T-helper 1 cell treated with Interleukin-12 subunit alpha and Interleukin-12 subunit beta and Interleukin-4 antibody, amounts not matched to agents 30 μg/mL and 1 μg/mL, for 36 hours (primary cell): Measurements from ENCODE around the gene ENTREP3.
A peak's percentile ranks its signal among the peaks of the same experiment; 100 is the strongest.
"Not testable (repeated sequence)": the region's sequence is repeated elsewhere in the genome, so short reads cannot be mapped to it uniquely, and the experiment has no call there.

Experiments
- H3K27ac Mint-ChIP-seq: one replicate; pipeline ENCODE4 v1.8.0; 2021; ENCODE audit warnings: mild to moderate bottlenecking, mixed read lengths
- H3K27me3 Mint-ChIP-seq: one replicate; pipeline ENCODE4 v1.8.0; 2021; ENCODE audit warnings: low read depth, mixed read lengths
- H3K36me3 Mint-ChIP-seq: one replicate; pipeline ENCODE4 v1.8.0; 2021; ENCODE audit warnings: low read depth, mixed read lengths
- H3K4me1 Mint-ChIP-seq: one replicate; pipeline ENCODE4 v1.8.0; 2021; ENCODE audit warnings: low read depth, mixed read lengths
- H3K4me3 Mint-ChIP-seq: one replicate; pipeline ENCODE4 v1.8.0; 2021; ENCODE audit warnings: mild to moderate bottlenecking, moderate library complexity, mixed read lengths
- H3K9me3 Mint-ChIP-seq: one replicate; pipeline ENCODE4 v1.8.0; 2021; ENCODE audit warnings: mixed read lengths

ENTREP3 gene

GRCh38 chr1:155255243-155256007, at the start of gene ENTREP3:
TSS of gene ENTREP3 (minus strand) at chr1:155255483. CDS start at chr1:155254877, 606 bp downstream.
- Mint-ChIP-seq H3K4me1 (peaks cover 40% of the 10 kb centered on the region), H3K27me3 (no peaks in the 10 kb centered on the region), H3K27ac (peak within 1 kb of the TSS; percentile 73), H3K36me3 (peaks cover 23% of the 10 kb centered on the region), H3K4me3 (peak within 1 kb of the TSS; percentile 80), H3K9me3 (no peaks in the 10 kb centered on the region)

- no peak overlapping the region for H3K27ac Mint-ChIP-seq
- no peaks in the 10 kb centered on the region for H3K9me3 Mint-ChIP-seq
- H3K4me1 Mint-ChIP-seq = peaks cover 11% of the 10 kb centered on the region
- no peak overlapping the region for H3K4me3 Mint-ChIP-seq
- H3K36me3 Mint-ChIP-seq = peaks cover 6% of the 10 kb centered on the region
- no peaks in the 10 kb centered on the region for H3K27me3 Mint-ChIP-seq
These were observed 49.3 kb upstream of the ENTREP3 start for GRCh38 chr1:155304558-155305063.

GRCh38 chr1:155301342-155301841, 46.1 kb upstream of the ENTREP3 start, which contains the start of gene PKLR:
TSS of gene PKLR (minus strand) at chr1:155301438. CDS start at chr1:155301395, 43 bp downstream.
- Mint-ChIP-seq H3K9me3 (no peaks in the 10 kb centered on the region), H3K36me3 (peaks cover 6% of the 10 kb centered on the region), H3K4me1 (peaks cover 8% of the 10 kb centered on the region), H3K27ac (no peak within 1 kb of the TSS), H3K27me3 (peaks cover 20% of the 10 kb centered on the region), H3K4me3 (no peak within 1 kb of the TSS)

GRCh38 chr1:155300553-155301329, 45.5 kb upstream of the ENTREP3 start:
- Mint-ChIP-seq H3K9me3 (no peaks in the 10 kb centered on the region), H3K36me3 (peaks cover 7% of the 10 kb centered on the region), H3K27me3 (peaks cover 27% of the 10 kb centered on the region)

GRCh38 chr1:155300024-155300423, 44.7 kb upstream of the ENTREP3 start:
- H3K9me3 Mint-ChIP-seq = no peaks in the 10 kb centered on the region
- no peak overlapping the region for H3K4me3 Mint-ChIP-seq
- H3K27me3 Mint-ChIP-seq = peaks cover 30% of the 10 kb centered on the region
- H3K4me1 Mint-ChIP-seq = peaks cover 5% of the 10 kb centered on the region
- peaks cover 8% of the 10 kb centered on the region for H3K36me3 Mint-ChIP-seq
- H3K27ac Mint-ChIP-seq = no peak overlapping the region

More at GRCh38 chr1:155300553-155301329, 45.5 kb upstream of the ENTREP3 start:
- peaks cover 5% of the 10 kb centered on the region for H3K4me1 Mint-ChIP-seq
- H3K4me3 Mint-ChIP-seq = no peak overlapping the region
- H3K27ac Mint-ChIP-seq = no peak overlapping the region

GRCh38 chr1:155297384-155297783, 42.1 kb upstream of the ENTREP3 start:
- H3K4me3 Mint-ChIP-seq = no peak overlapping the region
- no peak overlapping the region for H3K27ac Mint-ChIP-seq
- no peaks in the 10 kb centered on the region for H3K9me3 Mint-ChIP-seq
- peaks cover 8% of the 10 kb centered on the region for H3K36me3 Mint-ChIP-seq
- H3K4me1 Mint-ChIP-seq = peaks cover 9% of the 10 kb centered on the region
- H3K27me3 Mint-ChIP-seq = peaks cover 51% of the 10 kb centered on the region

- Mint-ChIP-seq H3K4me1 (peaks cover 9% of the 10 kb centered on the region), H3K9me3 (no peaks in the 10 kb centered on the region), H3K4me3 (no peak overlapping the region), H3K36me3 (peaks cover 8% of the 10 kb centered on the region), H3K27me3 (peaks cover 55% of the 10 kb centered on the region), H3K27ac (no peak overlapping the region)
These were observed 41.4 kb upstream of the ENTREP3 start for GRCh38 chr1:155296661-155297060.

- Mint-ChIP-seq H3K4me3 (no peak overlapping the region), H3K9me3 (no peaks in the 10 kb centered on the region), H3K36me3 (peaks cover 8% of the 10 kb centered on the region), H3K4me1 (peaks cover 9% of the 10 kb centered on the region), H3K27ac (no peak overlapping the region), H3K27me3 (peaks cover 59% of the 10 kb centered on the region)
These were observed 40.6 kb upstream of the ENTREP3 start for GRCh38 chr1:155295942-155296267.

- Mint-ChIP-seq H3K36me3 (peaks cover 8% of the 10 kb centered on the region), H3K9me3 (no peaks in the 10 kb centered on the region), H3K27ac (no peak overlapping the region), H3K4me3 (no peak overlapping the region), H3K4me1 (peaks cover 9% of the 10 kb centered on the region), H3K27me3 (peaks cover 59% of the 10 kb centered on the region)
These were observed 40.1 kb upstream of the ENTREP3 start for GRCh38 chr1:155295183-155295941.

- no peaks in the 10 kb centered on the region for H3K9me3 Mint-ChIP-seq
- peaks cover 8% of the 10 kb centered on the region for H3K36me3 Mint-ChIP-seq
- peaks cover 9% of the 10 kb centered on the region for H3K4me1 Mint-ChIP-seq
- H3K27ac Mint-ChIP-seq = no peak overlapping the region
- peak overlapping the region; percentile 42 for H3K4me3 Mint-ChIP-seq
- H3K27me3 Mint-ChIP-seq = peaks cover 63% of the 10 kb centered on the region
These were observed 39.4 kb upstream of the ENTREP3 start for GRCh38 chr1:155294520-155295182.

GRCh38 chr1:155293086-155293749, 37.9 kb upstream of the ENTREP3 start:
- H3K4me3 Mint-ChIP-seq = no peak overlapping the region
- peaks cover 60% of the 10 kb centered on the region for H3K27me3 Mint-ChIP-seq
- no peaks in the 10 kb centered on the region for H3K9me3 Mint-ChIP-seq
- no peak overlapping the region for H3K27ac Mint-ChIP-seq
- peaks cover 8% of the 10 kb centered on the region for H3K36me3 Mint-ChIP-seq
- peaks cover 7% of the 10 kb centered on the region for H3K4me1 Mint-ChIP-seq

GRCh38 chr1:155291006-155291405, 35.7 kb upstream of the ENTREP3 start:
- not testable (repeated sequence) for H3K9me3 Mint-ChIP-seq, H3K4me3 Mint-ChIP-seq, H3K36me3 Mint-ChIP-seq, H3K27ac Mint-ChIP-seq, H3K4me1 Mint-ChIP-seq
- H3K27me3 Mint-ChIP-seq = peaks cover 39% of the 10 kb centered on the region

GRCh38 chr1:155287987-155288543, 32.8 kb upstream of the ENTREP3 start:
- Mint-ChIP-seq H3K4me3 (no peak overlapping the region), H3K4me1 (no peaks in the 10 kb centered on the region), H3K27ac (no peak overlapping the region), H3K36me3 (no peaks in the 10 kb centered on the region), H3K9me3 (no peaks in the 10 kb centered on the region), H3K27me3 (peaks cover 14% of the 10 kb centered on the region)
